Naive thymus-derived CD8-positive, alpha-beta T cell (primary cell): ENCODE data around the gene OR51L1. TPM values are rescaled to one million over a fixed set of nuclear protein-coding genes. Genes with fewer than 3 reads are reported as not detected.
"Not testable (repeated sequence)": the region's sequence is repeated elsewhere in the genome, so short reads cannot be mapped to it uniquely, and the experiment has no call there.

Experiments used
- ATAC-seq, 2 donors: fragments of 150-1000 bp; cut with Tn5 transposase in 1 of 2; sonication (Bioruptor Pico), chemical (Tn5 transposase) in 1 of 2; 1 replicate in 1 of 2; 2 replicates in 1 of 2; pipeline ENCODE4 v1.10.0; 2021; ENCODE audit warnings: mild to moderate bottlenecking in 2 of 2, moderate library complexity in 2 of 2
- POLR2A ChIA-PET: fragments of 350-600 bp; sonication (Branson Sonifier 250); formaldehyde crosslinking; loops from one replicate; lab custom pipeline; 2021; ENCODE audit warnings: antibody characterized with exemption; lab: Charles Lee
- DNase-seq, 10 donors: peaks; one replicate each; pipeline versions ENCODE4 v3.0.0 to v3.0.0-alpha.2; 2020 to 2022
- H3K27ac Mint-ChIP-seq, 10 donors: one replicate each; pipeline ENCODE4 v1.8.0; 2020 to 2022; ENCODE audit warnings: mild to moderate bottlenecking in 10 of 10, mixed read lengths in 10 of 10, moderate library complexity in 4 of 10, inconsistent platforms in 1 of 10
- H3K27me3 Mint-ChIP-seq, 5 donors: one replicate each; pipeline ENCODE4 v1.8.0; 2021 to 2022; ENCODE audit warnings: mixed read lengths in 5 of 5
- H3K36me3 Mint-ChIP-seq, 3 donors: one replicate each; pipeline ENCODE4 v1.8.0; 2020 to 2022; ENCODE audit warnings: mixed read lengths in 3 of 3, mild to moderate bottlenecking in 2 of 3, inconsistent platforms in 1 of 3
- H3K4me1 Mint-ChIP-seq, 4 donors: one replicate each; pipeline ENCODE4 v1.8.0; 2021 to 2022; ENCODE audit warnings: mixed read lengths in 4 of 4
- H3K4me3 Mint-ChIP-seq, 10 donors: one replicate each; pipeline ENCODE4 v1.8.0; 2020 to 2022; ENCODE audit warnings: mild to moderate bottlenecking in 10 of 10, mixed read lengths in 10 of 10, moderate library complexity in 6 of 10, inconsistent platforms in 1 of 10
- H3K9me3 Mint-ChIP-seq, 9 donors: one replicate each; pipeline ENCODE4 v1.8.0; 2020 to 2022; ENCODE audit warnings: mixed read lengths in 9 of 9, mild to moderate bottlenecking in 3 of 9, inconsistent platforms in 1 of 9, moderate library complexity in 1 of 9
- polyA plus RNA-seq, 3 donors: library from polyadenylated mRNA; unstranded; fragments of 300-500 nt; fragmentation: Illumina TruSeq; gene quantifications; one replicate each; pipeline ENCODE4 v1.2.3, GENCODE V29; 2021
- total RNA-seq, 8 experiments: library from RNA in 2 of 8; stranded (reverse) in 2 of 8; gene quantifications; one replicate each; pipeline ENCODE4 v1.2.3 and lab custom pipeline; 2021 to 2026

The OR51L1 gene
- total RNA-seq (not detected), polyA plus RNA-seq (not detected), total RNA-seq (lab: John Stamatoyannopoulos, UW) (0 reads per million in 6 experiments)

- no peak within 1 kb of the TSS for H3K27ac Mint-ChIP-seq
- H3K27me3 Mint-ChIP-seq, result peaks cover 0 to 13% (median 0%) of the 10 kb centered on the region in 5 donors
- POLR2A ChIA-PET, result no interaction called here
Observed at GRCh38 chr11:4994551-4994950, at the start of gene OR51L1. Gene OR51L1, plus strand, starts transcription at chr11:4994851. Its CDS starts 4,132 bp downstream, at chr11:4998983.

GRCh38 chr11:4947505-4947904 lies 47.1 kb upstream of the OR51L1 start, which contains the start of gene OR51A4:
Gene OR51A4, minus strand, starts transcription at chr11:4947605. Its CDS starts 505 bp downstream, at chr11:4947100.
- no peak within 1 kb of the TSS for H3K27ac Mint-ChIP-seq
- ATAC-seq, result no peak
- no peak within 1 kb of the TSS for H3K4me3 Mint-ChIP-seq
- H3K27me3 Mint-ChIP-seq, result peaks cover 0 to 11% (median 2%) of the 10 kb centered on the region in 5 donors
- no peak for DNase-seq
- POLR2A ChIA-PET, result no interaction called here
- H3K4me1 Mint-ChIP-seq, result no peaks in the 10 kb centered on the region
- H3K36me3 Mint-ChIP-seq, result no peaks in the 10 kb centered on the region
- no peaks in the 10 kb centered on the region for H3K9me3 Mint-ChIP-seq

More at GRCh38 chr11:4994551-4994950, at the start of gene OR51L1:
- Mint-ChIP-seq H3K4me3 (no peak within 1 kb of the TSS), H3K9me3 (no peaks in the 10 kb centered on the region), H3K36me3 (no peaks in the 10 kb centered on the region), H3K4me1 (no peaks in the 10 kb centered on the region)
- ATAC-seq (no peak), DNase-seq (no peak)

GRCh38 chr11:4955613-4956012 lies 39.0 kb upstream of the OR51L1 start, which contains the start of gene OR51A2:
Gene OR51A2, minus strand, starts transcription at chr11:4955713. Its CDS starts 0 bp downstream, at chr11:4955713.
- H3K9me3 Mint-ChIP-seq, POLR2A ChIA-PET, H3K27me3 Mint-ChIP-seq, ATAC-seq, H3K4me3 Mint-ChIP-seq, H3K36me3 Mint-ChIP-seq, H3K27ac Mint-ChIP-seq, H3K4me1 Mint-ChIP-seq, DNase-seq: not testable (repeated sequence)

GRCh38 chr11:4957396-4957795 lies 37.3 kb upstream of the OR51L1 start:
- no peaks in the 10 kb centered on the region for H3K4me1 Mint-ChIP-seq
- H3K27me3 Mint-ChIP-seq, result peaks cover 0 to 9% (median 2%) of the 10 kb centered on the region in 5 donors

GRCh38 chr11:4960877-4961276 lies 33.8 kb upstream of the OR51L1 start:
- Mint-ChIP-seq H3K4me1 (no peaks in the 10 kb centered on the region), H3K27me3 (peaks cover 0 to 10% (median 4%) of the 10 kb centered on the region in 5 donors), H3K4me3 (no peak overlapping the region), H3K36me3 (no peaks in the 10 kb centered on the region), H3K9me3 (peaks cover 0 to 16% (median 0%) of the 10 kb centered on the region in 9 donors), H3K27ac (no peak overlapping the region)
- no peak for DNase-seq
- POLR2A ChIA-PET, result no interaction called here
- no peak for ATAC-seq

More at GRCh38 chr11:4957396-4957795, 37.3 kb upstream of the OR51L1 start:
- Mint-ChIP-seq H3K9me3 (peaks cover 0 to 11% (median 0%) of the 10 kb centered on the region in 9 donors), H3K36me3 (no peaks in the 10 kb centered on the region), H3K4me3 (no peak overlapping the region), H3K27ac (no peak overlapping the region)
- POLR2A ChIA-PET, result no interaction called here
- ATAC-seq (no peak), DNase-seq (no peak)

- POLR2A ChIA-PET, result no interaction called here
- Mint-ChIP-seq H3K4me3 (no peak overlapping the region), H3K27me3 (peaks cover 0 to 14% (median 5%) of the 10 kb centered on the region in 5 donors), H3K4me1 (no peaks in the 10 kb centered on the region), H3K27ac (no peak overlapping the region), H3K36me3 (no peaks in the 10 kb centered on the region), H3K9me3 (peaks cover 0 to 16% (median 0%) of the 10 kb centered on the region in 9 donors)
- ATAC-seq (no peak), DNase-seq (no peak)
Observed at GRCh38 chr11:4962816-4963215, 31.8 kb upstream of the OR51L1 start.

- H3K9me3 Mint-ChIP-seq, result peaks cover 0 to 9% (median 3%) of the 10 kb centered on the region in 9 donors
- H3K36me3 Mint-ChIP-seq, result peaks cover 0 to 6% (median 0%) of the 10 kb centered on the region in 3 donors
- DNase-seq, result no peak
- no peak overlapping the region for H3K4me3 Mint-ChIP-seq
- ATAC-seq, result no peak
- H3K27ac Mint-ChIP-seq, result no peak overlapping the region
- peaks cover 0 to 4% (median 4%) of the 10 kb centered on the region in 5 donors for H3K27me3 Mint-ChIP-seq
- no peaks in the 10 kb centered on the region for H3K4me1 Mint-ChIP-seq
- POLR2A ChIA-PET, result no interaction called here
Observed at GRCh38 chr11:4975436-4975835, 19.2 kb upstream of the OR51L1 start.

GRCh38 chr11:4979036-4979435 lies 15.6 kb upstream of the OR51L1 start:
- Mint-ChIP-seq H3K9me3 (peaks cover 0 to 9% (median 3%) of the 10 kb centered on the region in 9 donors), H3K27me3 (peaks cover 0 to 4% (median 2%) of the 10 kb centered on the region in 5 donors), H3K36me3 (peaks cover 0 to 6% (median 0%) of the 10 kb centered on the region in 3 donors), H3K4me1 (no peaks in the 10 kb centered on the region), H3K27ac (no peak overlapping the region), H3K4me3 (no peak overlapping the region)
- no peak for ATAC-seq
- no peak for DNase-seq
- POLR2A ChIA-PET, result no interaction called here

GRCh38 chr11:4982678-4983077 lies 12.0 kb upstream of the OR51L1 start:
- ATAC-seq (no peak), DNase-seq (no peak)
- no peak overlapping the region for H3K4me3 Mint-ChIP-seq
- H3K4me1 Mint-ChIP-seq, result no peaks in the 10 kb centered on the region
- no peak overlapping the region for H3K27ac Mint-ChIP-seq
- peaks cover 0 to 8% (median 3%) of the 10 kb centered on the region in 9 donors for H3K9me3 Mint-ChIP-seq
- H3K36me3 Mint-ChIP-seq, result peaks cover 0 to 5% (median 0%) of the 10 kb centered on the region in 3 donors
- POLR2A ChIA-PET, result no interaction called here
- peaks cover 0 to 12% (median 2%) of the 10 kb centered on the region in 5 donors for H3K27me3 Mint-ChIP-seq

- Mint-ChIP-seq H3K36me3 (no peaks in the 10 kb centered on the region), H3K9me3 (peaks cover 0 to 5% (median 0%) of the 10 kb centered on the region in 9 donors), H3K27me3 (peaks cover 0 to 17% (median 0%) of the 10 kb centered on the region in 5 donors), H3K4me1 (no peaks in the 10 kb centered on the region), H3K27ac (no peak overlapping the region), H3K4me3 (no peak overlapping the region)
- no peak for ATAC-seq
- POLR2A ChIA-PET, result no interaction called here
- no peak for DNase-seq
Observed at GRCh38 chr11:4983841-4984240, 10.8 kb upstream of the OR51L1 start.

GRCh38 chr11:4991060-4991459 lies 3.6 kb upstream of the OR51L1 start:
- H3K27me3 Mint-ChIP-seq, result peaks cover 0 to 29% (median 0%) of the 10 kb centered on the region in 5 donors

GRCh38 chr11:5004424-5005274 lies 10.0 kb downstream of the OR51L1 start:
- Mint-ChIP-seq H3K27me3 (peaks cover 3 to 33% (median 8%) of the 10 kb centered on the region in 5 donors), H3K4me3 (no peak overlapping the region), H3K9me3 (peaks cover 0 to 2% (median 0%) of the 10 kb centered on the region in 9 donors), H3K36me3 (no peaks in the 10 kb centered on the region), H3K4me1 (no peaks in the 10 kb centered on the region), H3K27ac (no peak overlapping the region)
- ATAC-seq (no peak), DNase-seq (peak in 1 of 10 donors; percentile 2)
- POLR2A ChIA-PET, result no interaction called here

More at GRCh38 chr11:4991060-4991459, 3.6 kb upstream of the OR51L1 start:
- Mint-ChIP-seq H3K27ac (no peak overlapping the region), H3K9me3 (peaks cover 0 to 5% (median 0%) of the 10 kb centered on the region in 9 donors), H3K36me3 (no peaks in the 10 kb centered on the region), H3K4me3 (no peak overlapping the region), H3K4me1 (no peaks in the 10 kb centered on the region)
- POLR2A ChIA-PET, result no interaction called here
- no peak for ATAC-seq
- DNase-seq, result no peak

GRCh38 chr11:5007561-5007960 lies 12.9 kb downstream of the OR51L1 start:
- Mint-ChIP-seq H3K27ac (no peak overlapping the region), H3K4me1 (no peaks in the 10 kb centered on the region), H3K27me3 (peaks cover 3 to 22% (median 4%) of the 10 kb centered on the region in 5 donors), H3K4me3 (no peak overlapping the region), H3K36me3 (no peaks in the 10 kb centered on the region), H3K9me3 (peaks cover 0 to 2% (median 0%) of the 10 kb centered on the region in 9 donors)
- DNase-seq, result no peak
- POLR2A ChIA-PET, result no interaction called here
- no peak for ATAC-seq
